Amniotic epithelial cell (primary cell): Measurements from ENCODE around the gene PRKN.

ENCODE experiments used
- DNase-seq: peaks from one replicate; pipeline ENCODE4 v3.0.0-alpha.2; 2010; ENCODE audit warnings: low read depth

Gene PRKN

DNA sequence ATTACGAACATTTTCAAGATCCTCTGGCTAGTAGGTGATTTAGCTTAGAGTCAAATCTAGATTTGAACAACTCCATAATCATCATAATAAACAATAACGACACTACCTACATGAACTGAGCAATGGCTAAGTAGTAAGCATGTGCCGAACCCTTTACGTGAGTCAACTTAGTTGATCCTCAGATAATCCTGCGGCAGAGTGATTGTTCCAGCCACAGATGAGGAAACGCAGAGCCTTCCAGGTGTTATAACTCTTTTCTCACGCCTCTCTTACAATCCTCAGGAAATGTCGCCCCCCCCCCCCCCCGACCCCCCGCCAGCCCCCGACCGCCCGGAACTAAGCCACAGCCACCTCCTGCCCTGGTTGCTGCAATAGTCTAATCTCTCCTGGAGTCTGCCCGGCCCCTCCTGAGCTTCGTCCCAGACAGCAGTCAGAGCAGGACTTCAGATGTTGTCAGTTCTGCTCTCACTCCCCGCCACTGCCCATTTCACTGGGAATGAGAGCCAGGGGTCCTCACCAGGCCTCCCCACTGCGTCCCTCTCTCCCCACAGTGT lies 1312.2 kb downstream of the PRKN start:
- DNase-seq = peak; percentile 28

DNA sequence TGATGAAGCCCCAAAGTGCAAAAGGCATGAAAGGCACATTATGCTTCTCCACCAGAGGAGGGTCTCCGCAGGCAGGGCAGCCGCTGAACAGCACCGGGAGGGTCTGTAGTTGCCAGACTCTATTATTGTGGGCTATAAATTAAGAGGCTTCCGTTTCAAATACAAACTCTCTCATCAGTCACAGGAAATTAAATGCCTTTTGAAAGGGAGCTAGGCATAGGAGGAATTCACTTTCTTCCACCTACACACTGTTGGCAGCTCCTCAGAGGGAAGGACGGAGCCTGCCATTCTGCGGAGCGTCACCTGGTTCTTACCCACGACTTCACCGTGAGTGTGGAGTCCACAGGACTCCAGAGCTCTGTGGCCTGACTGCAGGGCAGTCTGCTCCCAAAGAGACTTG lies 1312.9 kb downstream of the PRKN start:
- no peak for DNase-seq

DNA sequence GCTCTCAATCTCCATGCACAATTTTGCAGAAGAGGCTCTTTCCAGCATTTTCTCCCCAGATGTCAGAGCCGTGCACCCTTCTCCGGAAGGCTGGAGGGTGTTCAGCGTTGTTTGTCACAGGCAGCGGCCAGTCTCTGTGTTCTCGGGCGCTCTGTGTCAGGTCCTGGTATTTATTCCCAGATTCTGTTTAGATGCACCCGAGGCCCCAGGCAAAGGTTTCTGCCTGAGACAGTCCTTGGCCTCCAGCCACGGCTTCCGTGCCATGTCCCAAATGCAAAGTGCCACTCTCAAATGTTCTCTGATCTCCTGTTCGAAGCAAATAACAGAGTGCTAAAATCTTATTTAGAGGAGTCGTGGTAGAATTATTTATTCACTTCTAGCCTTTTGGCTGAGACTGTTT lies 1313.4 kb downstream of the PRKN start:
- no peak for DNase-seq

GRCh38 chr6:161413355-161413771 lies 1314.2 kb downstream of the PRKN start:
- no peak for DNase-seq

DNA sequence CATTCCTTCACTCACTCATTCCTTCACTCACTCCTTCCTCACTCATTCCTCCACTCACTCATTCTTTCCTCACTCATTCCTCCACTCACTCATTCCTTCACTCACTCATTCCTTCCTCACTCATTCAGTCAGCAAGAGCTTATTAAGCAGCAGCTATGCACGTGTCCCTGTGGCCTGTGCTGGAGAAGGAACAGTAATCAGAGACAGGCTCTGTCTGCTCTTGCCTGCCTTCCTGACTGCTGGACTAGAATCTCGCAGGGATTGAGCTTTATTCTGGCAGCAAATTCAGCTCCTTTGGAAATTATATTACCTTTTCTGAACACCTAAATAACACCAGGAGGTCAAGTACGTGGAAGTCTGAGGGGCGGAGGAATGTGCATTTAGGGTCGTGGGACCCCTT lies 1314.8 kb downstream of the PRKN start:
- DNase-seq = no peak

- peak; percentile 14 for DNase-seq
Observed at GRCh38 chr6:161411265-161411944, 1316.2 kb downstream of the PRKN start.

DNA sequence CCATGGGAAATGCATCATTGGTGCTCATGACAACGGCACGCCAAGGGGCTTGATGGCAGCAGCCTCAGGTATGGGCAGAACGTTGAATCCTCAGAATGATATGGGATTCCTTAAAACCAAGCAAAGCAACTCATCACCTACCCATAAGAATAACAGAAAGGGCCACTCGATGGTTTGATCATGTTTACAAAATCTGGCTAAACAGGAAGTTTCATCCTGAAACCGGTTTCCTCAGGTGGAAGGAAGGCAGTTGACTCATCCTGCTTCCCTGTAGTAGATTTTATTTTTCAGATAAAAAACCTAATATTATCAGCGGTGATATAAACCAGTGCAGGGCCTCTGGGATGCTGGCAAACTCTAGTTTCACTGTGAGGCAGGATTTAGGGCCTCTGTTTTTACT lies 1316.8 kb downstream of the PRKN start:
- no peak for DNase-seq

DNA sequence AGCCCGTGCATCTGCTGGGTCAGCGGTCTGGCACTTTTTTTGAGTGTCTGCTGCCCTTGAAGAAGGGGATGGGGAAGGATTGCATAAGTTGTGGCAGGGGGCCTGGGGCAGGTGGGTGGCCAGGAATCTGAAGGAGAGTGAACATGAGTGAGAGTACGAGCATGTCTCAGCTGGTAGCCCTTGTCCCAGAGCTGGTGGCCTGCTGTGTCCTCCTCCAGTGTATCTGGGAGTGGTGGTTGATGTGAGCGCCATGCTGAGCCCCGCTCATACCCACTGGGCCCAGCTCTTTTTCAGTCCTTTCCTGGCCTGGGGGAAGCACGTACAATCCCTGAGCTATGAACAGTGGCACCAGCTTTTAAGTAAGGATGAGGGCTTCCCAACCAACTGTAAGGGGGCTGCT lies 1317.5 kb downstream of the PRKN start:
- no peak for DNase-seq

DNA sequence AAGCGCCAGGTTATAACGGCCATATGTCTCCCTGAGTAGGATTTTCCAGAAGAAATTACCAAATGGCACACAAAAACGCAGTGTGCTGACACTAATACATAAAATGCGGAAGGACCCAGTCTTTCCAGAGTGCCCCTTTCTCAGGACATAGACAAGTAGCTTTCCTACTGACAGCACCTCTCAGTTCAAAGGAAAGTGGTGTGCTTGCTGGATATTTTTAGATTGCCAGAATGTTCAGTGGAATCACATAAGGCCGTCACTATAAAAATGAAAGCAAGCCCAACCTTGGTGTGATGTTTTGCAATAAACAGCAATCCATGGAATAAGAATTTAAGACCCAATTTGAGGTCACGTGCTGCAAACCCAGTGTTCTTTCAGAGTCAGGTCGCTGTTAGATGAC lies 1318.2 kb downstream of the PRKN start:
- DNase-seq = no peak

- no peak for DNase-seq
Observed at GRCh38 chr6:161408041-161408440, 1319.5 kb downstream of the PRKN start.

- DNase-seq = peak; percentile 23
Observed at GRCh38 chr6:161407581-161407980, 1320.0 kb downstream of the PRKN start.

- DNase-seq = no peak
Observed at GRCh38 chr6:161407115-161407514, 1320.5 kb downstream of the PRKN start.

- DNase-seq = peak; percentile 63
Observed at GRCh38 chr6:161406646-161407045, 1320.9 kb downstream of the PRKN start.

DNA sequence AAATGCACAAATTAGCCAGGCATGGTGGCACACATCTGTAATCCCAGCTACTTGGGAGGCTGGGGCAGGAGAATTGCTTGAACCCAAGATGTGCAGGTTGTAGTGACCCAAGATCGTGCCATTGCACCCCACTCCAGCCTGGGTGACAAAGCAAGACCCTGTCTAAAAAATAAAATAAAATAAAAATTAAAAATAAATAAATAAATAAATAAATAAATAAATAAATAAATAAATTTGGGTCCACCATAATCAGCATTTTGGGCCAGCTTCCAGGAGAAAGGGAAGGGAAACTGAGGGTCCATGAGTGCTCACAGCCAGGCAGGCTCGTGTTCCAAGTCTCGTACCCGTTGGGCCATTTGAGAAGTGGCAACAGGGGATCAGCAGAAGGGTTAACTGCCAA lies 1322.1 kb downstream of the PRKN start:
- DNase-seq = no peak

DNA sequence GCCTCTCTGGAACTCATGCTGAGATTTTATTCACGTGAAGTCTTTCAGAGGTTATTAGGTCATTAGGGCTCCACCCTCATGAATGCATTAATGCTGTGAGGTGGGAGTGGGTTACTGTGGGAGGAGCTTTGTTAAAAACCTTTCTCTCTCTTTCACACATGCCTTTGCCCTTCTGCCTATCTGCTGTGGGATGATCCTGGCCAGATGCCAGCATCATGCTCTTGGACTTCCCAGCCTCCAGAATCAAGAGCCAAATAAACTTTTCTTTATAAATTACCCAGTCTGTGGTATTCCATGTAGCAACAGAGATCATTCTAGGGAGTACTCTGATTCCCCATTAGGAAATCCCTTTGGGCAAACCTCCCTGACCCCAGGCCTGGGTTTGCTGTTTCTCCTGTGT lies 1323.8 kb downstream of the PRKN start:
- no peak for DNase-seq

DNA sequence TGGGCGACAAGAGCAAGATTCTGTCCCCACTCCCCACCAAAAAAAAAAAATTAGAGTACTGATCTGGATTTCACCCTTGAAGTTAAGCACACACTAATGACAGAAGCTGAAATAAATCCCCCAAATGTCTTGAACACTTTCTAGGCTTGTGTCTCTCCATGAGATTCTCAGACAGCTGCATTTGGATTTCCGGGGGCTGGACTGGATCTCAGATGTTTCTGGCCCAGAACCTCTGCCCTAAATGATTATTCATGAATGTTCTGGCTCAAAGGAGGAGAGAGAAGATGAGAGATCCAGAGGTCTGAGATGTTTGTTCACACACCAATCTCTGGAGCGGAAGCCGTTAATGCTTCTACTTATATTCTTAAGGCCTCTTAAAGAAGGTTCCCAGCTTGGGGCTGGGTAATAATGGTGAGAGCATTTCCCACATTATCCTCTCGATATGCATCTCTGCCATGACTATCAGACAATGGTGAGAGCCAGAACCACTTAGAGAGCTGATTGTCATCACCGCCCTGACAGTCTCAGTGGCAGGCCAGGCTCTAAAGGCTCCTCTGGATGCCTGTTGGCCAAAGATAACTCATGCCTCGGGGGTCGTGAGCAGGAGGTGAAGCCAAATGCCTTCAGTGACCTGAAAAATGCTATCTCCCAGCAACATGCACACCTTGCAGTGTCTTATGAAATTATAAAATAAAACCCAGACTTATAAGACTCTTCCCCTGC lies 1325.8 kb downstream of the PRKN start:
- DNase-seq = no peak

GRCh38 chr6:161400671-161401070 lies 1326.9 kb downstream of the PRKN start:
- no peak for DNase-seq

DNA sequence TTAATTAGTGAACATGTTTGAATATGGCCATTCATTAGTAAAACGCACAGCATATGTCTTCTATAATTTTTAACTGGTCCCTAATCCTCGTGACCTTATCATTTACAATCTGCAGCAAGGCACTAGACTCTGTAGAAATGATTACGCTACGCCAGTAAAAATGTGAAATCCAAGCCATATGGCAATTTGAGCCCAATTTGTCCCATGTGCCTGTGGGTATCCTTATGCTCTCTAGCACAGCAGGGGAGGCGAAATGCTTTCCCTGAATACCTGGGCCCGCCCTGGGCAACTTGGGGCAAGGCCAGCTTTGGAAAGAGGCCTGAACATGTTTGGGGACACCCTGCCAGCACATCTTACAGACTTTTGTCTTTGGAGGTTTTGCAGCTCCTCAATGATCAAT lies 1331.0 kb downstream of the PRKN start:
- DNase-seq = no peak

DNA sequence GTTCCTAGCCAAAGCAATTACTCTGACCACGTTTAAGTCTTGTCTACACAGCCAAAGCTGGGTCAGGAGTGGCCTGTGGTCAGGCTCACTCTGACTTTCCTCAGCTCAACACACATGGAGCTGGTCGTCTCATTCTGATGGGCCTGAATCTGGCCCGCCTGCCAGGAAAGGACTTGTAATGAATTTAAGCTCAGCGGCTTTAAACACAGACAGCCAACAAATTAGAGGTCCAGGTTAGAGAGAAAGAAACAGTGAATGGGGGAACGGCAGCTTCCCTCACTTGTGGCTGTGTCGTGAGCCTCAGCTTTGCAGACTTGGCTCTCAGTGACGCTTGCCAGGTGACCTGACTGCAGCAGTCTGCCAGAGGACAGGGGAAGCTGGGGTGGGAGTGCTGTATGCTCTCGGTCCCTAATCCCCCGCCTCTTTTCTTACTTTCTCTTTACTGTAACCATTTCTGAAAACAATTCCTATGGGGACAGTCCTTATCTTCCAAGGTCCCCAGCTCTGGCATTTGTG lies 1331.8 kb downstream of the PRKN start:
- no peak for DNase-seq

- DNase-seq = no peak
Observed at GRCh38 chr6:161394437-161394836, 1333.1 kb downstream of the PRKN start.

- DNase-seq = peak; percentile 85
Observed at GRCh38 chr6:161393839-161394364, 1333.7 kb downstream of the PRKN start.

DNA sequence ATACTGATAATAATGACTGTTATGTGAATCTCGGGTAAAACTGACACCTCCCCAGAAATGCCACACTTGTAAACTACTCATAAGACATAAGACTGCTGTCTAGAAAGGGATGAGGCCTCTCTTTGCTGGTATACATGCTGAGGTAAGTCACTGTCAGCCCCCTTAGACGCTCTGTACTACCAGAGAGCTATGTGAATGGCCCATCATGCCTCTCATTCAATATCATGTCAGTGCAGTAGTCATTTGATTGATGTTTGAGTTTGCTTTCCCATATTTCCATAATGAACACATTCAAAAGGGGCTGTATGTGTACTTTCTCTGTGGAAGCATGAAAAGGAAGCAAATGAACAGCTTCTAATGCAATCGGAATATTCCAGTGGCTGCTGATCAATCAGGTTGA lies 1334.3 kb downstream of the PRKN start:
- no peak for DNase-seq

GRCh38 chr6:161389756-161390155 lies 1337.8 kb downstream of the PRKN start:
- no peak for DNase-seq
